ENCODE results near the gene DCLK3.

Gene DCLK3

DNA sequence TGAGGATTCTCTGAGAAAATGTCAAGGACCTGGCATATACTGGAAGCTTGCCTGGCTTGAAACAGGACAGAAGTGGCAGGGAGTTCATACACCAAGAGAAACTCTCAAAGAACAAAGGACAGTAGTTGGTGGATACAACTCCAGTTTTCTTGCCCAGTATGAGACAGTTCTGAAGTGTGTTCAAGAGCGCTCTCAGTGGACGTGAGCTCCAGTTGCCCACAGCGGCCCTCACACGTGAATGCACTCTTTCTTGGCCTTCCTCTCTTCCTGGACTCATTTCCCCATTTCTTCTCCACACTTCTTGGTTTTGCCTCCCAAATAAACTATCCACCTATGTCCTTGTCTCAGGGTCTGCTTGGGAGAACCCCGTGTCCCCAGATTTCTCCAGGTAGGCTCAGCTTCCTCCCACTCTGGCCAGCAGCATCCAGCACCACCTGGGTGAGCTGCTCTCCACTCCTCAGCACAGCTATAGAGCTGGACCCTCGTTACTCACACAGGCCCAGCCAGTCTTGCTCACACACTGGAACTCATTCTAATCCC lies 54.5 kb downstream of the DCLK3 start:
- no peak for DNase-seq (ENCODE audit: low spot score)

DNA sequence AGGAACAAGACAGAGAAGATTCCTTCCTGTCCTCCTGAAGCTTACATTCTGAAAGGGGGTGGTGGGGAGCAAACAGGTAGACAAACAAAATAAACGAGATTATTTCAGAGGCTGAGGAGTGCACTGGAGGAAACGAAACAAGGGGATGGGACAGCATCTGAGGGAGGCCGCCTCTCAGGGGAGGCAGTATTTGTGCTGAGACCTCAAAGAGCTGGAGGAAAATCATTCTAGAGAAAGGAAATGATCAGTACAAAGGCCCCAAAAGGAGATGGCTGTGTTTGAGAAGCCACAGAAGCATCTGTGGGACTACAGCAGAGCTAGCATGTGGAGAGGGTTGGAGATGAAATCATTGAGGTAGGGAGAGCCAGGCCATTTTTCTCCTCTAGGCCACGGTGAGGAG lies 55.1 kb downstream of the DCLK3 start:
- DNase-seq (ENCODE audit: low spot score), result no peak

DNA sequence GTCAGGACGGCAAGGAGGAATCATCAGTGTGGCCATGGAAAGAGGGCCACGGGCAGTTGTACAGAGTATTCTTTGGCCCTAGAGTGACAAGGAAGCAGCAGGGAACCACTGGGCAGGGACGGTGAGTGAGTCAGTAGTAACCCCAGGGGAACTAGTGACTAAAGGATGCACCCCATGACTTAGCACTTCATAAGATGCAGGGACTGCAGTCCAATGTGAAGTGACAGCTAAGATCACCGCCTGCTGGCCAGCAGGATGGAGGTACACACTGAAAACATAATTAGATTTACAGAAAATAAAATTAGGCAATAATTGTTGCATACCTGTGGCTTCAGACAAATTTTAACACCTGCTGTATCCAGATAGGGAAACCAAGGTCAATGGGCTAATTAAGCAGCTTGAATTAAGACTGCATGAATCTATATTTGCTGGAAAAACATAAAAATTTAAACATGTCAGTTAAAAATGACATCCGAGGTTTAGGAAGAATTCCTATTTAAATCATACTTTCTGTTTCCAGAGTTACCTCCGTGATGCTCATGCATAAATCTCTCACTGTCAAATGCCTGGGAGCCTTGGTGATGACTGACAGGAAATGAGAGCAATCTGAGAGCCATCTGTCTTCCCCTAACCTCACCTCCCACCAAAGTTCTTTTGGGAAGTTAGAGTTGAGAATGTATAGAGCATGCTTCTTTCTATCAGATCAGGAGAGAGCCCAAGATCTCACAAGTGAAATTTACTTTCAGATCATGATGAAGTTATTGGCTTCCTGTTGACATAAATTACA lies 56.5 kb downstream of the DCLK3 start:
- peak; percentile 77 for DNase-seq (ENCODE audit: low spot score)

DNA sequence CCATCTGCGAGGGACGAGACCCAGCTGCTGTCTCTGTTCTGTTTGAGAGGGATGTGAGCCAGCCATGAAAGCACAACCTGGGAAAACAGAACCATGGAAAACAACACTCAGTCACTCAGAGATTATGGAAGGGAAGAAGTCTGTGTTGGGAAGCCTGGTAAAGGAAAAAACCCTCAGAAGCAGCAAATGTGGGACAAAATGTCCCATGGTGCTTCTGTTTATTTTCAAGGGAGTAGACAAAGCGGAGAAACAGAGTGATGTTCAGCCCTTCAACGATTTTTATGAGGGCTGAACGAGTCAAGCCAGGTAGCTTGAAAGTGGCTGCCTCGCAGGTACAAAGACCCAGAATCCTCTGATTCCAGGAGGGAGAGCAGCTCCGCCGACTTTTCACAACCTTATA lies 59.3 kb downstream of the DCLK3 start:
- DNase-seq (ENCODE audit: low spot score), result no peak

DNA sequence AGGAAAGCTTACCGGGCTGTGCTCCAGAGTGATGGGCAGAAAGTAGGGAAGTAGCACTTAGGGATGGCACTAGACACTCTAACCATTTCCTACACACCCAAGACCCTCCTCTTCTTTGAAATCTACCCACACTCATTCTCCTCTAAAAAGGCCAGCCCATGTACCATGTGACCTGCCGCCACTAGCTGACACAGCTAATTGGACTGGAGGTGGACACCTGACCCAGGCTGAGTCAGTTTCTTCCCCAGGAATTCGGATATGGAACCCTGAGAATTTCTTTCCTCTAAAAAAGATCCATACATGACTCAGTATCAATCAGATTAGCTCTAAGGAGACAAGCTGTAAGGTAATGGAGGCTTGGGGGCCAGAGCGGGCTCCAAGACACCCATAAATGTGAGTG lies 60.1 kb downstream of the DCLK3 start:
- no peak for DNase-seq (ENCODE audit: low spot score)

DNA sequence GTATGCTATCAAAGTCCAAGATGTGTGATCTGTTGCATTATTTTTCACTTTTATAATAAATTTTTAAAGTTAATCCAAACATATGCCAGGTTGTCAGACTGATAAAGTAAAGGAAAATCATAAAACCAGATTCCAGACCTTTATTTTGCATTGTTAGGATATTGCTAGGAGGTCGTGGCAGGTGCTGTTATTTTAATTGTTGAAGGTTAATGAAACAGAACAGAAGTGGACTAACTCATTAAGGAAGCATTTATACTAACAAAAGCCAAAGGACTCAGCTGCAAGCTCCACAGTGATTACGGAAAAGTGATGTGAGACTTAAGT lies 63.1 kb downstream of the DCLK3 start:
- no peak for DNase-seq (ENCODE audit: low spot score)

DNA sequence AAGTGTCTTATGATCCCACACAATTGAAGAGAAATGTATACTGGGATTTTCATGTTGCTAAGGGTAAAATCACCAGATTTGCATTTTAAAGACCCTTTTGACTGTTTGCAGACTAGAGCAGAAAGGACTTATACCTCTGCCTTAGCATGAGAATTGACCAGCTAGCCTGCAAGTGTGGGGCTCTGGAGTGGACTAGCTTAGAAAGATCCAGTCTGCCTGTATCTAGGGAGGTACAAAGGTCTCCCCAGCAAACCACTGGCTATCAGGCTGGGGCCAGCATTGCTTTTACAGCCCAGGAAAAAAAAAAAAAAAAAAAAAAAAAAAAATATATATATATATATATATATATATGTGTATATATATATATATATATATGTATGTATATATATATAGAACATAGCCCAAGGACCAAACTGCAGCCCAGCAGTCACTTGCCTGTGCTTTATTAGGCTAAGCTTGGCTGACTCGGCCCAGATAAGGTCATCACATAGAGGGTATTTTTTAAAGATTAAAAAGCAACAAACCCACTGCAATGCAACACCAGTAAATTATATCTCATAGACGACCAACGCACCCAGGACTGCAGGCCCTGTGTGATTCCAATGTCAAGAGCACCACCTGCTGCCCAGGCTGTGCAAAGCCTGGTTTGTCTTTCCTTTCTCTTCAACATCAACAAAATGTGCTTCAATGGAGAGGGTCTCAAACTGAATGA lies 63.7 kb downstream of the DCLK3 start:
- peak; percentile 85 for DNase-seq (ENCODE audit: low spot score)

DNA sequence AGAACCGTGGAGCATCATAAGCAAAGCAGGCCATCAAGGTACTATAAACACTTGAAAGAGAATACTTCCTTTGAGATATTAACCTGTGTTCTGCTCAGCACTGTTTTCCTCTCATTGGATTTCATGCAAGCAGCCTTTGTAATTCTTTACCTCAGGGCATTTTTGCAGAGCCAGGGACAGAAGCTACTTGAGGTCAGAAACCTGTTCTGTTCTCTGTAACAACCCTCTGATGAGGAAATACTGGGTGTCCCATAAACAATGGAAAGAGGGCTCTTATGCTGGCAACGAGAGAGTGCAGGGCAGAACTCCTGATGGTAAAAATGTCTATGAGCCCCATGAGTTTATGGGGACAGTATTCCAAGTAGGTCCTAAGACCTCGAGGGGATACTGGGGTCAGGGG lies 66.0 kb downstream of the DCLK3 start:
- DNase-seq (ENCODE audit: low spot score), result no peak

DNA sequence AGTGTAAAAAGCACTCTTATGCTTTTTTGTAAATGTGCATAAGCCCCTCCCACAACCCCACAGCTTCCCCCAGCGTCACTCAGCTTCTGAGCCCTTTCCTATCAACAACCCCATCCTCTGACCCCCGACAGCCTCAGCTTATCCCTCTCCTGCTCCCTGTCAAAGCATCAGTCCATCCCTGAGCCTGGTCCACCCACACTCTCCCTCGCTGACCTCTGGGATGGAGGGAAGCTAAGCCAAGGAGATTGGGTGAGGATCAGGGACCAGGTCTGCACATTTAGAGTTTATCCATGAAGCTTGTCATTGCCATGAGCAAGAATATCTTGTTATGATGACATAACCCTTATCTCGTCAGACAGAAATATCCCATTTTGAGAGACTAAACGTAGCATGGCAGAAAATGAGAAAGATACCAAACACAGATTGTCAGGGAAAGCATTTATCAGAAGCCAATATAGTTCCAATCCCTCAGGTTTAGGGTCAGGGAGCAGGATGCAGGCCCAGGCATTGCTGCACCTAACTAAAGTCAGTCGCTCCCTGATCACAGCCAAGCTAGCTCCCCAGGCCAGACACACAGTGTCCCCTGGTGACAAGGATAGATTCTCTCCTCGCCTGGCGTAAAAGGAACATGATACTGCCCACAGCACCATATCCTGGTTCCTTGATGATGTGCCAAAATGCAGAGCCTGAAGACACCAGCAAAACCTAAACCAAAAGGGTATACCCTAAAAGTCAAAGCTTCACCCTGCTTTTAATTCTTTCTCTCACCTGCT lies 66.9 kb downstream of the DCLK3 start:
- DNase-seq (ENCODE audit: low spot score), result no peak

DNA sequence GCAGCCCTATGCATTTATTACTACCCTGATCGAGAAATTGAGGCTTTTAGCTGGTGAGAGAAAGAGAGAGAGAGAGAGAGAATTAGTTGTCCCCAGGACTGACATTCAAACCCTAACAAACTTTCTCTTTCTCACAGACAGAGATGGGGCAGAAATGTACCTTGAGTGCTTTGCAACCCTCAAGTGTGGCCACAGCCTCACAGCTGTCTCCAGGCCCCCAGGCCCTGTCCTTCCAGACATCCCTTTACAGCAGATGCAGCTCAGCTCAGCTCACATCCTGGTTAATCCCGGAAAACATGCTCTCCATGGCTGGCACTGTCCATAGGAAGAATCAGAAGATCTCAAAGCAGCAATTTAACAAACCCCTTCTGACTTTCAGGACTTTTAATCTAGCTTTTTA lies 67.6 kb downstream of the DCLK3 start:
- no peak for DNase-seq (ENCODE audit: low spot score)

DNA sequence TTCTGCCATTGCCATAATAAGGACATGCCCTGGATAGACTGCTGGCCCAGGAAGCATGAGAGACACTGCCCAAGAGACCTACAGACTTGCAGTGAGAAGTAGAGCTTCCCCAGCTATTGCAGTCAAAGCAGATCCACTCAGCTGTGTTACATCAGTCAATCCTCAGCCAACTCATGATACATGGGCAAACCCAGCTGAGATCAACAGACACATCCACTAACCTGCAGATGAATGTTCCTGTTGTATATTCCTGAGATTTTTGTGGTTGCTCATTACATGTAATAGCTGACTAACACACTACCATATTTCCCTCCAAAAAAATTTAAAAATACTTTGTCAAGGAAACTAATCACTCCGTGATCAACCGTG lies 68.6 kb downstream of the DCLK3 start:
- peak; percentile 93 for DNase-seq (ENCODE audit: low spot score)

DNA sequence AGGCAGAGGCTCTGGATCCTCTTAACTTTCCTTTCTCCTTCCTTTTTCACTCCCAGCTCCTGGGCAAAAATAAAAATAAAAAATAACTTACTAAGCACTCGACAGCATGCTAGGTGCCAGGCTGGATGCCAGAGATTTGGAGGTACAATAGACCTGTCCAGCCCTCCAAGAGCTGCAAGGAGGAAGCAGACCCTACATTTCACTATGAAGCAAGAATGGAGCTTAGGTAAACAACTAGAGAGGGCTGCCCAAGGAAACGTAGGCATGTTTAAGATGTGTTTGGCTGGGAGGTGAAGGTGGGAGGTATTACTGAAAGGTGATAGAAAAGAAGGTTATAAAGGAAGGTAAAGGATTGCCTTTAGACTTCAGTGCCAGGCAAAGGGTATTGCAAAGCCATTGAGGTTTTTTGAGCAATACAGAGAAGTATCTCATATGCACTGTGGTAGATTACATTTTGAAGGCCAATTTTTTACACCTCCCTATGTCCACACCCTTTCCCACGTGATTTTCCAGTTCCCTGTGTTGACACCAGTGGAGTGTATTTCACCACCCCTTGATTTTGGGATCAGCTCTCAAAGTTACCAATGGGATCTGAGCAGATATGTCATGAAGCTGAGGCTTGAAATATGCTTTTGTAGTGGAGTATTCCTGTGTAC lies 69.1 kb downstream of the DCLK3 start:
- DNase-seq (ENCODE audit: low spot score), result no peak

DNA sequence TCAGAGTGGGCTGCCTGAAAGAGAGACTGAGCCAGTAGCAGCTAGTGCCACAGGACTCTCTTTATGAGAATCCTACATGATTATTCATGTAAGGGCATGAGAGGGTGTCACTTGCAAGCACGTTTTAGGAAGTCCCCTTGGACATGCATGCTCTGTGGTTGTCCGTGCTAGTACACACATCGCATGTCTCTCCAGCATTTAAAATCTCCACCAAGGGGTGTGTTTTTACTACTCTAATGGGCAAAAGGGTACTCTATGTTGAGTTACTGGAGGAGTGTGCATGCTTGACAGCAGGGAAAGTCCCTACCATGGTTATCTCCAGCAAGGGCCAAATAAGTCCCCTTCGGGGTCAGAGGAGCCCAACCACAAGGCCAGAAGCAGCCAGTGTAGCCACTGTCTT lies 70.7 kb downstream of the DCLK3 start:
- no peak for DNase-seq (ENCODE audit: low spot score)

DNA sequence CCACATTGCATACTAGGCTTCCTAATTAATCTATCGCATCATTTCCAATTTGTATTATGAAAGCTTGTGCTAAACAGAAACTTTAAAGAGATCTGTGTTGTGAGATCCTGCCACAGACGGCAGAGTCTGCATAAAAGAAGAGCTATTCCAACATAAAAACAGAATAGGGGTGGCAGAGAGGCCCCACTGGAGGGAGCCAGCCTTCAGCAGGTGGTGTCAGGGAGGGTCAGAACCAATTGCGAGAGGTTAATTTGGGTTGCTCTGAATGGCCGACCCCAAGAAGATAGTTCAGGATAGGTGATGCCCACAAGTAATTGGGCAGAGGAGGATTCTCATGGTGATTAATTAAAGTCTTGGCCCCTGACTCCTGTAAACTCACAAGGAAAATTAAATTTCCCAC lies 74.8 kb downstream of the DCLK3 start:
- DNase-seq (ENCODE audit: low spot score), result no peak

DNA sequence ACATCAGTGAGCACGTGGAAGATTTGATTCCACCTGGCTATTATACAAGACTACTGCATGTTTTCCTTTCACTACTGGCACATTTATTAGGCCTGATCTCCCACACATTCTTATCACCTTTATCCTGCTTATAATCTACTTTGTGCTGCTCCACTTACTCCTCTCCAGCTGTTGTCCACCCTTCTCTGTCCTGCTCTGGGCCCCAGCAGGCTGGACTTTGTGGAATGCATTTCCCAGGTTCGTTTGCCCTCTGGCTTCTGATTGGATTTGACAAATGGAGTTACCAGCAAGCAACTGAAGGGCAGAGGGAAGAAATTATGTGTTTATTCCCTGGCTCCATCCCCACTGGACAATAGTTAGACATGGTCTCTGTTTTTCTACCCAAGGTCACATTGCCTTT lies 75.5 kb downstream of the DCLK3 start:
- no peak for DNase-seq (ENCODE audit: low spot score)

DNA sequence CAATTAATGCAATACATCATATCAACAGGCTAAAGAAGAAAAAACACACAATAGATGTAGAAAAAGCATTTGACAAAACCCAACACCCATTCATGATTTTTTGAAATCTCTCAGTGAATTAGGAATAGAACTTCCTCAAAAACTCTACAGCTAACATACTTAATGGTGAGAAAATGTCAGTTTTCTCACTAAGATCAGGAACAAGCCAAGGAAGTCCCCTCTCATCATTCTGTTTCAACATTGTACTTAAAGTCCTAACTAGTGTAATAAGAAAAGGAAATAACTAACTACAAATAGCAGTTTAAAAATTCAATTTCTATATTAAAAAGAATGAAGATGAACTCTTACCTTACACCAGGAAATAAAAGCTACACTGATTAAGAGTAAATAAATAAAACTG lies 77.8 kb downstream of the DCLK3 start:
- DNase-seq (ENCODE audit: low spot score), result no peak

DNA sequence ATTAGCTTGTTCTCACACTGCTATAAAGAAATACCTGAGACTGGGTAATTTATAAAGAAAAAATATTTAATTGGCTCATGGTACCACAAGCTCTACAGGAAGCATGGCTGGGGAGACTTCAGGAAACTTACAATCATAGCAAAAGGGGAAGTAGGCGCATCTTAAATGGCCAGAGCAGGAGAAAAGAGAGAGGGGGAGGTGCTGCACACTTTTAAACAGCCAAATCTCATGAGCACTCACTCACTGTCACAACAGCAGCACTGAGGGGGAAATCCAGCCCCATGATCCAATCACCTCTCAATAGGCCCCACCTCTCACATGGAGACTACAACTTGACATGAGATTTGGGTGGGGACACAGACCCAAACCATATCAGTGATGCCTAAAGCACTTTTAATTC lies 82.5 kb downstream of the DCLK3 start:
- DNase-seq (ENCODE audit: low spot score), result no peak

DNA sequence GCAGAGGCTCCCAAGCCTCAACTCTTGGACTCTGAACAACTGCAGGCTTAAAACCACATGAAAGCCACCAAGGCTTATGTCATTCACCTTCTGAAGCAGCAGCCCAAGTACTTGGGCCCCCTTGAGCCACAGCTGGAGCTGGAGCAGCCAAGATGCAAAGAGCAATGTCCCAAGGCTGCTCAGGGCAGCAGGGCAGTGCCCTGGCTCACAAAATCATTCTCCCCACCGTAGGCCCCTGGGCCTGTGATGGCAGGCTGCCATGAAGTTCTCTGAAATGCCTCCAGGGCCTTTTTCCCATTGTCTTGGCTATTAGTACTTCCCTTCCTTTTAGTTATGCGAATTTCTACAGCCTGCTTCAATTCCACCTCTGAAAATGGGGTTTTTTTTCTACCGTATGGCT lies 83.4 kb downstream of the DCLK3 start:
- no peak for DNase-seq (ENCODE audit: low spot score)

DNA sequence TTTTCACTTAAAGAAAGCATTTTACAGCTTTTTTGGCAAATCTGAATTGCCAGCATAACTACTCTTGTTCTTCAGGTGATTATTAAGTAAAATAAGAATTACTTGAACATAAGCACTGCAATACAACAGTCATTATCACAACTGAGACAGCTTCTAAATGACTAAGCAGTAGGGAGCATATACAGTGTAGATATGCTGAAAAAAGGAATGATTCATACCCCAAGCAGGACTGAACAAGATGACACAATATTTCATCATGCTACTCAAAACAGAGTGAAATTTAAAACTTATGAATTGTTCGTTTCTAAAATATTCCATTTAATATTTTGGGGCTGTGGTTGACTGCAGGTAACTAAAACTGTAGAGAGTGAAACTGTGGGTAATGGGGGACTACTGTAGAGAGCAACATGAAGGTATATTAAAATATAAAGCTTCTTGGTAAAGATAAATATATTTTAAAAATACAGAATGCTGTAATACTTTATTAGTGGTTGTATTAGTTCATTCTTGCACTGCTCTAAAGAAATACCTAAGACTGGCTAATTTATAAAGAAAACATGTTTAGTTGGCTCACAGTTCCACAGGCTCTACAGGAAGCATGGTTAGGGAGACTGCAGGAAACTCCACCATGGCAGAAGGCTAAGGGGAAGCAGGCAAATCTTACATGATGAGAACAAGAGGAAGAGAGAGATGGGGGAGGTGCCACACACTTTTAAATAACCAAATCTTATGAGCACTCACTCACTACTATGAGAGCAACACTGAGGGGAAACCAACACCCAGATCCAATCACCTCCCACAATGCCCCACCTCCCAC lies 84.8 kb downstream of the DCLK3 start:
- DNase-seq (ENCODE audit: low spot score), result peak; percentile 93

DNA sequence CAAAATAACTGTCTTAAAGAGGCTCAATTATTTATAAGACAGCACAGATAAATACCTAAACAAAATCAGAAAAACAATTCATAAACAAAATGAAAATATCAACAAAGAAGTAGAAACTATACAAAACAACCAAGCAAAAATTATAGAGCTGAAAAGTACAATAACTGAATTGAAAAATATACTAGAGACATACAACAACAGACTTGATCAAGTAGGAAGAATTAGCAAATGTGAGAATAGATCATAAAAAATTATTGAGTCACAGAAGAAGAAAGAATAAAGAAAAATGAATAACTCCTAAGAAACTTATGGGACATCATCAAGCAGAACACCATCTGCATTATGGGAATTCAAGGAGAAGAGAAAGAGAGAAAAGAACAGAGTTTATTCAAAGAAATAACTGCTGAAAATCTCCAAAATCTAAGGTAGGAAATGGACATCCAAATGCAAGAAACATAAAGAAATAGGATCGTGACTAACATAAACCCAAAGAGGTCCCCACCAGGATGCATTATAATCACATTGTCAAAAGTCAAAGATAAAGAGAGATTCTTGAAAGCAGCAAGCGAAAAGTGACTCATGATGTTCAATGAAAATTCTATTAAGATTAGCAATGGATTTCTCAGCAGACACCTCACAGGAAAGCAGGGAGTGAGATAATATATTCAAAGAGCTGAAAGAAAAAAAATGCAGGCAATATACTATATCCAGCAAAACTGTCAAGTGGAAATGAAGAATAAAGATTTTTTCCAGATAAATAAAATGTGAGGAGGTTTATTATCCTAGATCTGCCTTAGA lies 85.9 kb downstream of the DCLK3 start:
- peak; percentile 91 for DNase-seq (ENCODE audit: low spot score)
